KMS-11 (cell line): ENCODE results near the gene TMEM183A.

Source experiments
- H2AFZ ChIP-seq: fragments of 200-600 bp; sonication (generic); 2 replicates; pipeline ENCODE4 v1.6.1; 2016; ENCODE audit warnings: antibody characterized with exemption, mixed run types, low read depth
- H3K27ac ChIP-seq: fragments of 200-600 bp; sonication (generic); 2 replicates; pipeline ENCODE4 v1.6.1; 2016; ENCODE audit warnings: mild to moderate bottlenecking, mixed run types
- H3K27me3 ChIP-seq: fragments of 200-600 bp; sonication (generic); 2 replicates; pipeline ENCODE4 v1.6.1; 2017; ENCODE audit warnings: mild to moderate bottlenecking, low read depth, mixed run types, moderate library complexity; ENCODE audit not compliant: insufficient read depth
- H3K36me3 ChIP-seq: fragments of 200-600 bp; sonication (generic); 2 replicates; pipeline ENCODE4 v1.6.1; 2017; ENCODE audit warnings: mild to moderate bottlenecking, mixed run types; ENCODE audit not compliant: insufficient read depth
- H3K4me1 ChIP-seq: fragments of 200-600 bp; sonication (generic); 2 replicates; pipeline ENCODE4 v1.6.1; 2016; ENCODE audit warnings: mild to moderate bottlenecking, low read depth, mixed run types; ENCODE audit not compliant: poor library complexity, severe bottlenecking
- H3K4me2 ChIP-seq: fragments of 200-600 bp; sonication (generic); 2 replicates; pipeline ENCODE4 v1.7.0; 2016; ENCODE audit warnings: mild to moderate bottlenecking, mixed run types
- H3K4me3 ChIP-seq: fragments of 200-600 bp; sonication (generic); IDR thresholded peaks from 2 replicates; pipeline ENCODE4 v1.6.1; 2017; ENCODE audit warnings: low read depth, low read length, mixed read lengths; ENCODE audit not compliant: insufficient read depth
- H3K79me2 ChIP-seq: fragments of 200-600 bp; sonication (generic); 2 replicates; pipeline ENCODE4 v1.6.1; 2016; ENCODE audit warnings: low read depth, mixed run types; ENCODE audit not compliant: insufficient read depth
- H3K9ac ChIP-seq: fragments of 200-600 bp; sonication (generic); 2 replicates; pipeline ENCODE4 v1.6.1; 2016; ENCODE audit warnings: mild to moderate bottlenecking, mixed run types
- H4K20me1 ChIP-seq: fragments of 200-600 bp; sonication (generic); 2 replicates; pipeline ENCODE4 v1.6.1; 2016; ENCODE audit warnings: mild to moderate bottlenecking, mixed run types; ENCODE audit not compliant: insufficient read depth
- CTCF ChIP-seq: fragments of 200-600 bp; sonication (generic); conservative IDR thresholded peaks from 2 replicates; pipeline ENCODE4 v1.6.1; 2017; ENCODE audit warnings: low read depth, mild to moderate bottlenecking, antibody characterized with exemption, low read length, moderate library complexity, mixed read lengths

TMEM183A gene

GRCh38 chr1:202972046-202972445 lies 35.1 kb upstream of the TMEM183A start:
- H3K4me1 ChIP-seq = peaks cover 19% of the 10 kb centered on the region
- H3K27ac ChIP-seq = no peak overlapping the region
- H3K79me2 ChIP-seq = no peaks in the 10 kb centered on the region
- H4K20me1 ChIP-seq = no peaks in the 10 kb centered on the region
- TF ChIP-seq CTCF = no peak
- no peaks in the 10 kb centered on the region for H3K27me3 ChIP-seq
- no peak overlapping the region for H3K4me3 ChIP-seq
- H3K36me3 ChIP-seq = no peaks in the 10 kb centered on the region
- H2AFZ ChIP-seq = no peak overlapping the region
- H3K9ac ChIP-seq = no peak overlapping the region
- H3K4me2 ChIP-seq = no peak overlapping the region

GRCh38 chr1:202974856-202975255 lies 32.3 kb upstream of the TMEM183A start:
- Histone ChIP-seq H3K4me3 (no peak overlapping the region), H3K9ac (no peak overlapping the region), H3K4me2 (no peak overlapping the region), H4K20me1 (no peaks in the 10 kb centered on the region), H3K27ac (no peak overlapping the region), H3K36me3 (no peaks in the 10 kb centered on the region), H3K4me1 (no peaks in the 10 kb centered on the region), H2AFZ (no peak overlapping the region), H3K79me2 (no peaks in the 10 kb centered on the region), H3K27me3 (no peaks in the 10 kb centered on the region)
- no peak for TF ChIP-seq CTCF

GRCh38 chr1:202976633-202977032 lies 30.5 kb upstream of the TMEM183A start:
- no peak overlapping the region for H3K4me2 ChIP-seq
- H3K27me3 ChIP-seq = 0 out of 2 replicates have a peak, but pooled peaks cover 3% of the 10 kb centered on the region
- TF ChIP-seq CTCF = no peak
- H3K79me2 ChIP-seq = no peaks in the 10 kb centered on the region
- H3K36me3 ChIP-seq = no peaks in the 10 kb centered on the region
- H3K4me1 ChIP-seq = no peaks in the 10 kb centered on the region
- H3K4me3 ChIP-seq = no peak overlapping the region
- H2AFZ ChIP-seq = no peak overlapping the region
- H4K20me1 ChIP-seq = no peaks in the 10 kb centered on the region
- no peak overlapping the region for H3K9ac ChIP-seq
- H3K27ac ChIP-seq = no peak overlapping the region

GRCh38 chr1:202979459-202979858 lies 27.7 kb upstream of the TMEM183A start:
- Histone ChIP-seq H3K27me3 (0 out of 2 replicates have a peak, but pooled peaks cover 3% of the 10 kb centered on the region), H3K4me3 (no peak overlapping the region), H3K4me1 (no peaks in the 10 kb centered on the region), H3K9ac (no peak overlapping the region), H3K27ac (no peak overlapping the region), H3K79me2 (no peaks in the 10 kb centered on the region), H3K36me3 (no peaks in the 10 kb centered on the region), H3K4me2 (no peak overlapping the region), H2AFZ (no peak overlapping the region), H4K20me1 (no peaks in the 10 kb centered on the region)
- TF ChIP-seq CTCF = no peak

GRCh38 chr1:202981939-202982338 lies 25.2 kb upstream of the TMEM183A start:
- no peak for TF ChIP-seq CTCF
- H3K27ac ChIP-seq = no peak overlapping the region

More at GRCh38 chr1:202981939-202982338, 25.2 kb upstream of the TMEM183A start:
- 0 out of 2 replicates have a peak, but pooled peaks cover 3% of the 10 kb centered on the region for H3K27me3 ChIP-seq
- no peaks in the 10 kb centered on the region for H3K4me1 ChIP-seq
- H3K4me2 ChIP-seq = no peak overlapping the region
- no peaks in the 10 kb centered on the region for H3K36me3 ChIP-seq
- H3K79me2 ChIP-seq = no peaks in the 10 kb centered on the region
- no peaks in the 10 kb centered on the region for H4K20me1 ChIP-seq
- no peak overlapping the region for H3K4me3 ChIP-seq
- H2AFZ ChIP-seq = no peak overlapping the region
- no peak overlapping the region for H3K9ac ChIP-seq
